Posterior cingulate gyrus (tissue), 11 donors: ENCODE results near the gene GPR65.
A peak's percentile ranks its signal among the peaks of the same experiment; 100 is the strongest.

Experiments
- DNase-seq, 10 donors: peaks; one replicate each; pipeline versions ENCODE4 v3.0.0 to v3.0.0-alpha.2; 2020 to 2021; ENCODE audit warnings: mixed read lengths in 3 of 10
- intact Hi-C: fragments of 100-400 bp; cut with DNase I; formaldehyde crosslinking; loops from one replicate; pipeline ENCODE4 v1.15.1; 2023

The GPR65 gene

GRCh38 chr14:88005050-88005481, at the start of gene GPR65:
TSS of gene GPR65 (plus strand) at chr14:88005135. CDS start at chr14:88010848, 5,713 bp downstream.
- intact Hi-C loops, result no loop called here

DNA sequence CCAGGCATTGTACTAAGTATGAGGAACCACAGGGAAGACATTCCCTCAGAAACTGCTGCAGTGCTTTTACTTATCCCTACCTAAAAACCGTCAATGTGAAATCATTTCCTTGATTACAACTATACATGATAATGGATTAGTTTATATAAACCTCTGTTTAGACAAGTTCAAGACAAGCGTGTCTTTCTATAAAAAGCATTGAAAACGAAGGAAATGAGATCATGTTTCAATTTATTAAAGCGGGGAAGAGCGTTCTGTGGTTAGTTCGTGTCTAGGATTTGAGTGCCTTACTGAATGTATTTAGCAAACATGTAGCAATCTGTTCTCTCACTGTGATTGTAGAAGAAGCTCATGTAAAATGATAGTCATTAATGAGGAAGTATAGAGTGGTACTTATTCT, 49.4 kb upstream of the GPR65 start:
- intact Hi-C loops, result no loop called here
- no peak for DNase-seq

More at GRCh38 chr14:88005050-88005481, at the start of gene GPR65:
- no peak for DNase-seq

DNA sequence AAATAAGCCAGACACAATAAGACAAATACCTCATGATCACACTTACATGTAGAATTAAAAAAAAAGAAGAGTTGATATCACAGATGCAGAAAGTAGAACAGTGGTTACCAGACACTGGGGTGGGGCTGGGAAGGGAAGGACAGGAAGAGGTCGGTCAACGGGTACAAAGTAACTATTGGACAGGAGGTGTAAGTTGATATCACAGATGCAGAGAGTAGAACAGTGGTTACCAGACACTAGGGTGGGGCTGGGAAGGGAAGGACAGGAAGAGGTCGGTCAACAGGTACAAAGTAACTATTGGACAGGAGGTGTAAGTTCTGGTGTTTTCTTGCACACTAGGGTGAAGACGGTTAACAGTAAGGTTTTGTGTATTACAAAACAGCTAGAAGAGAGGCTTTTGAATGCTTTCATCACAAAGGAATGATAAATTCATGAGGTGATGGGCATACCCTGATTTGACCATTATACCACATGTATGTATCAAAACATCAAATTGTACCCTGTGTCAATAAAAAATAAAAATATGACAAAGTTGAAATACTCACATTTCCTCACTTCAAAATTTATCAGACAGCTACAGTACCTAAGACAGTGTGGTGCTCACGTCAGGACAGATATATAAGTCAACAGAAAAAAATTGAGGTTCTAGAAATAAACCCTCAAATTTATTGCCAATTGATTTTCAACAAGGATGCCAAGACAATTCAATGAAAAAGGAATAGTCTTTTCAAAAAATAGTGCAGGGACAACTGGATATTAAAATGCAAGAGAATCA, 44.7 kb upstream of the GPR65 start:
- intact Hi-C loops, result no loop called here
- no peak for DNase-seq

- no peak for DNase-seq
- intact Hi-C loops, result no loop called here
Measured at GRCh38 chr14:87961246-87961645, 43.7 kb upstream of the GPR65 start.

DNA sequence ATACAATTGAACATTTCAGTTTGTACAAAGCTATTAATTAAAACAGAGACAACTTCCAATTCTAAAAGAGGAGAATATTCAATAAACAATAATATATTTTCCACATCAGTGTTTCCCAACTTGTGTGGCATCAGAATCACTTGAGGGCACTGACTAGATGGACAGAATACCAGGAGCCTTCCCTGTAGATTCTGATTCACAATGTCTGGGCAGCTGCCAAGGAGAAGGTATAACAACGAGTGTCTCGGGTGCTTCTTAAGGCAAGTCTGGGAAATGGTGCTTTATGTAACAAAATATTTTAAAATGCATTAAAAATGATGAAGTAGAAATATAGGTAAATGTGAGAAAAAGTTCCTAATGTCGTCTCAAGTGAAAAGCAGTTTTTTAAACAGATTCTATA, 38.1 kb upstream of the GPR65 start:
- intact Hi-C loops, result no loop called here
- DNase-seq, result no peak

- DNase-seq, result no peak
- intact Hi-C loops, result no loop called here
Measured at GRCh38 chr14:87967496-87967895, 37.4 kb upstream of the GPR65 start.

DNA sequence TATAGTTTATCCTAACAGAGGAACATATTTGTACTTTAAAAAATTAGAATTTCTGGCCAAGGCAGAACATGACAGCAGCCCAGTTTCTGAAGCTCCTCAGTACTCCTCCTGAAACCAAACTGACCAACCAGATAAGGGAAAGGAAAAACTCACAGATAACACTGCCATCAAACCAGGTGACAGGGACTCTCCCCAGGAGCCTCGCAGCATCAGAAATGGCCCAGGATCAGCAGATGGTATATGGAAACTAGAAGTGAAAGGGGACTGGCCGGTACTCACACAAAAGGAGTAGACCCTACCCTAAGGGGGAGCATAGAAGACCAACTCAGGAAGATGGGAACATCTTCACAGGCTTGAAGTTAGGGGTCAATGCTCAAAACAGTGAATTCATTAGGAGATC, 33.9 kb upstream of the GPR65 start:
- intact Hi-C loops, result no loop called here

DNA sequence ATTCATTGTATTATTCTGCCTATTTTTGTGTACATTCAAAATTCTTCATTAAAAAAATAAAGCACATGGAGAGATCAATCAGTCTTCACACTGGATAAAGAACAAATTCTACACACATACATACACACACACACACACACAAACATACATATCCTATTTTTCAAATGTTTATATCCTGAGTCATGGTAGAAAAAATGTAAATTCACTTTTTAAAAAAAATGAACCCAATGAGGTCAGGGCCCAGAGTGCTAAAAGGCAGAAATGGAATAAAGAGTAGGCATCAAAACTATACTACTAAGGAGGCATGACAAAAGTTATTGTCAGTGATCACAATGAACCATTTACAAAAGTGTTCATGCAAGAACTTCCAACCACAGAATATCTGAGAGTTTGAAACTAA, 29.3 kb upstream of the GPR65 start:
- no peak for DNase-seq
- intact Hi-C loops, result no loop called here

More for the DNA sequence above, 33.9 kb upstream of the GPR65 start:
- no peak for DNase-seq

GRCh38 chr14:87979689-87980088, 25.2 kb upstream of the GPR65 start:
- intact Hi-C loops, result no loop called here
- no peak for DNase-seq

GRCh38 chr14:87989221-87989955, 15.5 kb upstream of the GPR65 start:
- no peak for DNase-seq
- intact Hi-C loops, result no loop called here

DNA sequence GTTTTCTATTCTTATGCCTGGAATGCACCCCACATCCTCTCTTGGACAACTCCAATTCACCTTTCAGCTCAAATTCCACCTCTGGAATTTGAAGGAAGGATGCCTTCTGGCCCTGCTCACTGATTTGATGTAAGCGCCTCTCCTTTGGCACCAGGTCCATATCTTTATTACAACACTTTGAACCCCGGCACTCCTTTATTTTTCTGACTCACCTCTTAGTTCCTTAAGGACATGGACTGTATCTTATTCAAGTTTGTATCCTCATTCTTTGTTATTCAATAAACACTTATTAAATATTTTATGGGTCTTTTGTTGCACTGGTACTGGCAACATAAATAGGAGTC, 15.0 kb upstream of the GPR65 start:
- no peak for DNase-seq
- intact Hi-C loops, result no loop called here

- intact Hi-C loops, result no loop called here
- no peak for DNase-seq
Measured at GRCh38 chr14:87990682-87991081, 14.3 kb upstream of the GPR65 start.

DNA sequence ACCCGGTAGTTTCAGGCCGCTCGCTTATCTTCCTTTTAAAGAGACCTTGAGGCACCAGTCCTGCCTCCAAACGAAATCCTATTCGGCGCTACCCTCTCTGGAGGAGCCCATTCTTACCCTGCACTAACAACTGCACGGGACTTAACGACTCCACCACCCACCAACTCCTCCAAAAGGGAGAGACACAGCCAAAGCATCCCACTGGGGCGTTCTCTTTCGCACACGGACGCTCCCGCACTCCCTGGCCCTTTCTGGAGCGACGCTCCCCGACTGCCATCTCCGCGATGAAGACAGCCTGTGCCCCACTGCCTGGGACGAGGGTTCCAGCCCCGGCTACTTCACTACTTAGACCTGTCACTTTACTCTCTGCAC, 12.6 kb upstream of the GPR65 start:
- intact Hi-C loops, result no loop called here

GRCh38 chr14:87992718-87993628, 12.0 kb upstream of the GPR65 start, which contains the start of gene GALC:
TSS of gene GALC (minus strand) at chr14:87993182. CDS start at chr14:87993164, 18 bp downstream.
- intact Hi-C loops, result no loop called here
- peak; percentile 93 to 99 (median 96) for DNase-seq

More for the DNA sequence above, 12.6 kb upstream of the GPR65 start:
- peak in 2 of 10 donors; percentile 25 to 57 for DNase-seq

DNA sequence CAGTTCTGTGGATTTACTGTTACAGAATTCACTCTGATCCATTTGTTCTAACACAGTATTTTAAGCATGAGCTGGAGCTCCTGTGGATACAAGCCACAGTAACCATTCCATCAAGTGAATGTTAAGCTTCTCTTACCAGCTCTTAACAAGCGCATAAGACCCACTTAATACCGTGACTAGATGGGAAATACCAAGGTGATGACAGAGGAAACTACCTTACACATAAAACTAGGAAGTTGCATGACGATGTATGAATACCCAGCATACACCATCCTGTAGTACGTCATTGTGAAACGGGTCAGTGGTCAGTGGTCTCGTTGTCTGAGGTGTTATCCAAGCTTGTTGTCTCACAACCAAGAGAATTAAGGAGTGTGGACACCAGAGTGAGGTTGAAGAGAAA, 10.0 kb upstream of the GPR65 start:
- intact Hi-C loops, result no loop called here
- no peak for DNase-seq

DNA sequence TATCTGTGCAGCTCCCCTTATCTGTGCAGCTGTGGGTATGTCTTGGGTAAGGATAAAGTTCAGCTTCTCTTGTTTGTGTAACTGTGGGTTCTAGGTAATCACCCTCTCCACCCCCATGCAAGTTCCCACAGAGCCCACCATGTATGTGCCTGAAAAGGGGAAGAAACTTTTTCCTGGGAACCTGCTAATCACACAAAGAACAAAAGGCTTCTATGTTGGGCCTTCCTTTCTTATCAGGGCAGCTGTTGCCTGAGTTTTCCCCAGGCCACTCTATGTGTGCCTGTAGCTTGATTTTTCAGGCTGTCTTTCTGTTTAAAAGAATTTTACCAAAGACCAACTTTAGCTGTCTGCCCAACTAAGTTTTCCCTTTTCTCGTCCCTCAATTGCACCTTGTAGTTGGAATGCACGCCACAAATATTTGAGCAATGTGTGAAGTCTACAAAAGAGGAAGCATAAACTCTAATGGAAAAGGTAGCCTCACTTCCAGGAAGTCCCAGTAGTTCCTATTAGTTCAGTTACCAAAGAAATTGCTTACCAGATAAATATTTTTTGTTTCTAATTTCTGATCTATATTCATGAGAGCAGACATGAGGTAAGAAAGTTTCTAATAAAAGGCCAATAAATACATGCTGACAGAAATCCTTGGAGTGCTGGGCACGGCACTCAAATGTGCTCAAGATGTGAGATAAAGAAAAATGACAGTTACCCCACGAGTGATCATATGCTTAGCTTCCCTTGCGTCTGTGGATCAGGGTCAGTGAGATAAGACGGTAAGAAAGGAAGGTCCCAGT, 9.2 kb upstream of the GPR65 start:
- intact Hi-C loops, result no loop called here
- DNase-seq, result no peak

DNA sequence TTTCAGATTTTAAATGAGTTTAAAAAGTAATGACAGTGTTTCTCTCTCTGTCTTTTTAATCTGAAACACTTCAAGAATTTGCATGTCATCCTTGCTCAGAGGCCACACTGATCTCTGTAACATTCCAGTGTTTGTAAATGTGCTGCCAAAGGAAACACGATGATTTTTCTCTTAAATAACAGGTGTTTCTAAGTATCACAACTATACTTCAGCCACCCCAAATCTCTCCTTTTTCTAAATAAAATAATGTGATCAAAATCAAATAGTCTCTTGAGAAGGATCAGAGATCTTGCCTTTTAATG, 8.7 kb upstream of the GPR65 start:
- intact Hi-C loops, result no loop called here

DNA sequence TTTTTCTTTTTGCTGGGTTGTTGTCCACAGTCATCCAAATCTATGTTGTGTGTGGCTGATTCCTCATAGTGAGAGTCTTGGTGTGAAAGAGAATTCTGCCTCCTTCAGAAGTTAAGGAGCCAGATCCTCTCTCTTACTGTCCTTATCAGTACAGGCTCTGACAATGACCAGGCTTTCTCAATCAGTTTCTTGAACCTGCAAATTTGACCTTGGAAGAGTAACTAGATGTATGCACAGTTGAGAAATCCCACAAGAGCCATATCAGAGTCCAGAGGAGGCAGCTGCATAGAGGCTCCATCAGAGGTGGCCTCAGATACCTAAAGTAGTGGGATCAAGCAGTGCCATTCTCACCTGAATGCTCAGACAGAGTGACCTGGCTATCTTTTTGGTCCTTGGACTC, 6.5 kb upstream of the GPR65 start:
- intact Hi-C loops, result no loop called here
- no peak for DNase-seq

More for the DNA sequence above, 8.7 kb upstream of the GPR65 start:
- DNase-seq, result no peak

DNA sequence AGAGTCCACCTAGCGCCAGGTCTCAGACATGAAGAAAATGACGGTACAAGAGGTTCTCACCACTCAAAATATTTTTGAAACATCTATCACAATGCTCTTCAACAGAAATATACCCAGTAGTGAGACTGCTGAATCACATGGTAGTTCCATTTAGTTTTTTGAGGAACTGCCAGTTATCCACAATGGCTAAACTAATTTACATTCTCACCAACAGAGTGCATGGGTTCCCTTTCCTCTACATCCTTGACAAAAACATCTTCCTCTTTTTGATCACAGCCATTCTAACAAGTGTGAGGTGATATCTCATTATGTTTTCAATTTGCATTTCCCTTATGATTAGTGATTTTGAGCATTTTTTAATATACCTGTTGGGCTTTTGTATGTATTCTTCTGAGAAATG, 5.7 kb upstream of the GPR65 start:
- intact Hi-C loops, result no loop called here
- DNase-seq, result no peak

DNA sequence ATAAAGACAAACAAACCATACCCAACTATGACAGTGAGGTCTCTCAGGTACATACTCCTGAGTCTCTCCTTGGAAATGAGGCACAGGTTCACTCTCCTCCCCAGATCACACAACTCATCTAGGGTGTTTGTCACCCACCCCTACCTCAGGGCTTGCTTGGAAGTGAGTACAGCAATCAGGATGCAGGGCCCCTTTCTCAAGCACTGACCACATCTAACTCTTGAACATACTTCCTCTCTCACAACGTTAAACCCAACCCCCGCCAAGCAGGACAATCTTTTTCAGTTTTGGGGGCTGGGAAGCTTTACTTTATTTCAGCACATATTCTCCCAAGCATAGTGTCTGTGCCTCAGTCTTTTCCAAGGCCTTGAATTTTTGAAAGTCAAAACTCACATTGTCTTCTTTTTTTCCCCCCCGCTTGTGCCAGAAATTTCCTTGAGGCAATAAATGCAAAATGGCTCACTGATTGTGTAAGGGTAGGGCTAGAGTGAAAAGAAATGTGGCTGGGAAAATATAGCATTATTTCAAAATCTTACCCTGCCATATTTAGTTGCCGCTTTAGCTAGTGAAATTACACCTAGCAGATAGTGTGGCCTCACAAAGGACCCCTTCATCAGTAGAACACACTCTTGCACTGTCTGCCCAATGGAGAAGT, 2.4 kb upstream of the GPR65 start:
- intact Hi-C loops, result no loop called here
- DNase-seq, result no peak
